KOPT-K1 (cell line): Measurements from ENCODE around the gene EIF4G3.

ENCODE experiments used
- H3K27ac ChIP-seq: fragments of 200-600 bp; sonication (generic); 2 replicates; pipeline ENCODE4 v1.5.1; 2016; ENCODE audit warnings: antibody characterized with exemption, mild to moderate bottlenecking, low read depth, low read length; ENCODE audit not compliant: poor library complexity, severe bottlenecking
- H3K36me3 ChIP-seq: fragments of 200-600 bp; sonication (generic); 2 replicates; pipeline ENCODE4 v1.5.1; 2017; ENCODE audit warnings: antibody characterized with exemption, mild to moderate bottlenecking, low read length, moderate library complexity; ENCODE audit not compliant: insufficient read depth
- H3K9me3 ChIP-seq: fragments of 200-600 bp; sonication (generic); 2 replicates; pipeline ENCODE4 v1.5.1; 2017; ENCODE audit warnings: antibody characterized with exemption, low read length, mild to moderate bottlenecking; ENCODE audit not compliant: insufficient read depth, poor library complexity, severe bottlenecking

EIF4G3 gene

GRCh38 chr1:21005466-21006239 lies 171.0 kb downstream of the EIF4G3 start:
- no peaks in the 10 kb centered on the region for H3K9me3 ChIP-seq
- no peak overlapping the region for H3K27ac ChIP-seq
- no peaks in the 10 kb centered on the region for H3K36me3 ChIP-seq

- Histone ChIP-seq H3K9me3 (no peaks in the 10 kb centered on the region), H3K27ac (no peak overlapping the region), H3K36me3 (no peaks in the 10 kb centered on the region)
These were observed 173.2 kb downstream of the EIF4G3 start for GRCh38 chr1:21003281-21004045.

- H3K36me3 ChIP-seq: no peaks in the 10 kb centered on the region
- no peaks in the 10 kb centered on the region for H3K9me3 ChIP-seq
- peak overlapping the region; percentile 56 for H3K27ac ChIP-seq
These were observed 175.7 kb downstream of the EIF4G3 start for GRCh38 chr1:21001042-21001441.

GRCh38 chr1:21000245-21000594 lies 176.5 kb downstream of the EIF4G3 start:
- Histone ChIP-seq H3K9me3 (no peaks in the 10 kb centered on the region), H3K27ac (peak overlapping the region; percentile 56), H3K36me3 (no peaks in the 10 kb centered on the region)

GRCh38 chr1:20999525-21000244 lies 177.0 kb downstream of the EIF4G3 start:
- H3K36me3 ChIP-seq: no peaks in the 10 kb centered on the region
- peak overlapping the region; percentile 56 for H3K27ac ChIP-seq
- H3K9me3 ChIP-seq: no peaks in the 10 kb centered on the region

GRCh38 chr1:20998826-20999225 lies 177.9 kb downstream of the EIF4G3 start:
- no peaks in the 10 kb centered on the region for H3K9me3 ChIP-seq
- H3K36me3 ChIP-seq: no peaks in the 10 kb centered on the region
- peak overlapping the region; percentile 13 for H3K27ac ChIP-seq

GRCh38 chr1:20997602-20998224 lies 179.0 kb downstream of the EIF4G3 start:
- Histone ChIP-seq H3K27ac (no peak overlapping the region), H3K36me3 (no peaks in the 10 kb centered on the region), H3K9me3 (no peaks in the 10 kb centered on the region)

- no peaks in the 10 kb centered on the region for H3K36me3 ChIP-seq
- H3K9me3 ChIP-seq: no peaks in the 10 kb centered on the region
- H3K27ac ChIP-seq: no peak overlapping the region
These were observed 180.1 kb downstream of the EIF4G3 start for GRCh38 chr1:20996554-20996953.

GRCh38 chr1:20993716-20994575 lies 182.8 kb downstream of the EIF4G3 start:
- Histone ChIP-seq H3K36me3 (no peaks in the 10 kb centered on the region), H3K9me3 (no peaks in the 10 kb centered on the region), H3K27ac (no peak overlapping the region)

- no peaks in the 10 kb centered on the region for H3K36me3 ChIP-seq
- peak overlapping the region; percentile 21 for H3K27ac ChIP-seq
These were observed 184.2 kb downstream of the EIF4G3 start for GRCh38 chr1:20992322-20993056.

GRCh38 chr1:20988943-20989342 lies 187.8 kb downstream of the EIF4G3 start:
- no peak overlapping the region for H3K27ac ChIP-seq
- H3K36me3 ChIP-seq: no peaks in the 10 kb centered on the region
- no peaks in the 10 kb centered on the region for H3K9me3 ChIP-seq

More at GRCh38 chr1:20992322-20993056, 184.2 kb downstream of the EIF4G3 start:
- H3K9me3 ChIP-seq: no peaks in the 10 kb centered on the region

GRCh38 chr1:20987831-20988825 lies 188.6 kb downstream of the EIF4G3 start:
- Histone ChIP-seq H3K9me3 (no peaks in the 10 kb centered on the region), H3K27ac (no peak overlapping the region), H3K36me3 (no peaks in the 10 kb centered on the region)
